SU-DHL-6 (cell line): ENCODE data around the gene SRD5A1.

ENCODE experiments used
- CTCF ChIP-seq: fragments of 200-600 bp; sonication (generic); IDR thresholded peaks from one replicate; pipeline ENCODE4 v1.5.1; 2017; ENCODE audit warnings: antibody characterized with exemption, mild to moderate bottlenecking, low read length, moderate library complexity; ENCODE audit not compliant: insufficient read depth, poor library complexity, severe bottlenecking
- EZH2phosphoT487 ChIP-seq: fragments of 200-600 bp; sonication (generic), shearing (Covaris generic); conservative IDR thresholded peaks from 2 replicates; pipeline ENCODE4 v1.6.1; 2018; ENCODE audit warnings: mild to moderate bottlenecking, antibody characterized with exemption, low read length, moderate library complexity, mixed read lengths

GRCh38 chr5:6584727-6585126, 48.5 kb upstream of the SRD5A1 start:
- TF ChIP-seq EZH2phosphoT487 (no peak), CTCF (no peak)
